BE2C (cell line): Measurements from ENCODE around the gene CENPH.
"Not testable (repeated sequence)": the region's sequence is repeated elsewhere in the genome, so short reads cannot be mapped to it uniquely, and the experiment has no call there.

ENCODE experiments used
- DNase-seq: peaks from one replicate; pipeline ENCODE4 v3.0.0-alpha.2; 2020
- H3K27me3 ChIP-seq: fragments of 250-450 bp; sonication (Bioruptor Pico); 2 replicates; pipeline ENCODE4 v1.5.1; 2020; ENCODE audit warnings: mild to moderate bottlenecking
- H3K36me3 ChIP-seq: fragments of 250-450 bp; sonication (Bioruptor Pico); 2 replicates; pipeline ENCODE4 v1.5.1; 2020; ENCODE audit warnings: mild to moderate bottlenecking
- H3K4me1 ChIP-seq: fragments of 250-450 bp; sonication (Bioruptor Pico); 2 replicates; pipeline ENCODE4 v1.5.1; 2020
- H3K4me3 ChIP-seq: 2 replicates; pipeline ENCODE4 v1.5.1; 2011; ENCODE audit warnings: low read depth, low read length
- H3K9me3 ChIP-seq: fragments of 250-450 bp; sonication (Bioruptor Pico); 2 replicates; pipeline ENCODE4 v1.5.1; 2020
- CTCF ChIP-seq: IDR thresholded peaks from 2 replicates; pipeline ENCODE4 v1.5.1; 2012; ENCODE audit warnings: mild to moderate bottlenecking, low read depth, low read length

The CENPH gene

GRCh38 chr5:69238760-69239251 is 49.4 kb downstream of the CENPH start:
- no peaks in the 10 kb centered on the region; the same call in 1 of the 2 replicates for H3K36me3 ChIP-seq
- no peak overlapping the region for H3K4me3 ChIP-seq
- H3K4me1 ChIP-seq = no peaks in the 10 kb centered on the region
- H3K27me3 ChIP-seq = no peaks in the 10 kb centered on the region
- no peaks in the 10 kb centered on the region for H3K9me3 ChIP-seq
- DNase-seq = no peak
- TF ChIP-seq CTCF = no peak

GRCh38 chr5:69242215-69242927 is 53.0 kb downstream of the CENPH start:
- Histone ChIP-seq H3K36me3 (no peaks in the 10 kb centered on the region; the same call in 1 of the 2 replicates), H3K4me3 (no peak overlapping the region), H3K27me3 (no peaks in the 10 kb centered on the region), H3K4me1 (no peaks in the 10 kb centered on the region), H3K9me3 (no peaks in the 10 kb centered on the region)
- no peak for TF ChIP-seq CTCF
- DNase-seq = no peak

GRCh38 chr5:69245031-69245430 is 55.6 kb downstream of the CENPH start:
- no peaks in the 10 kb centered on the region for H3K27me3 ChIP-seq
- no peak for TF ChIP-seq CTCF
- H3K4me3 ChIP-seq = no peak overlapping the region
- H3K9me3 ChIP-seq = no peaks in the 10 kb centered on the region
- no peaks in the 10 kb centered on the region for H3K4me1 ChIP-seq
- H3K36me3 ChIP-seq = no peaks in the 10 kb centered on the region; the same call in 1 of the 2 replicates
- DNase-seq = no peak

- no peak overlapping the region for H3K4me3 ChIP-seq
- DNase-seq = no peak
- TF ChIP-seq CTCF = no peak
- no peaks in the 10 kb centered on the region for H3K27me3 ChIP-seq
- no peaks in the 10 kb centered on the region for H3K9me3 ChIP-seq
- no peaks in the 10 kb centered on the region for H3K4me1 ChIP-seq
- no peaks in the 10 kb centered on the region; the same call in 1 of the 2 replicates for H3K36me3 ChIP-seq
Observed at GRCh38 chr5:69248019-69248418, 58.6 kb downstream of the CENPH start.

- Histone ChIP-seq H3K4me1 (no peaks in the 10 kb centered on the region), H3K4me3 (no peak overlapping the region), H3K27me3 (no peaks in the 10 kb centered on the region), H3K9me3 (no peaks in the 10 kb centered on the region), H3K36me3 (no peaks in the 10 kb centered on the region)
- no peak for TF ChIP-seq CTCF
- DNase-seq = no peak
Observed at GRCh38 chr5:69250593-69250992, 61.2 kb downstream of the CENPH start.

- H3K36me3 ChIP-seq = no peaks in the 10 kb centered on the region
- no peaks in the 10 kb centered on the region for H3K9me3 ChIP-seq
- DNase-seq = no peak
- no peak overlapping the region for H3K4me3 ChIP-seq
- H3K4me1 ChIP-seq = no peaks in the 10 kb centered on the region
- H3K27me3 ChIP-seq = no peaks in the 10 kb centered on the region
- no peak for TF ChIP-seq CTCF
Observed at GRCh38 chr5:69252437-69252836, 63.1 kb downstream of the CENPH start.

- H3K9me3 ChIP-seq, H3K36me3 ChIP-seq, H3K4me3 ChIP-seq, H3K27me3 ChIP-seq, H3K4me1 ChIP-seq, DNase-seq: not testable (repeated sequence)
Observed at GRCh38 chr5:69255940-69256339, 66.6 kb downstream of the CENPH start.
